ENCODE results near the gene WDFY3. TPM values are rescaled to one million over a fixed set of nuclear protein-coding genes. Genes with fewer than 3 reads are reported as not detected.
"Not testable (repeated sequence)": the region's sequence is repeated elsewhere in the genome, so short reads cannot be mapped to it uniquely, and the experiment has no call there.

The WDFY3 gene
- total and polyA plus RNA-seq, 7 donors: 3.2 to 54.2 (median 38.2) TPM

- DNase-seq (no peak), ATAC-seq (no peak)
- Histone ChIP-seq H3K4me1 (peaks cover 10% of the 10 kb centered on the region), H3K27ac (no peak overlapping the region), H3K27me3 (ENCODE audit: insufficient read depth in 3 of 3, low read length in 2 of 3) (no peaks in the 10 kb centered on the region), H3K9me3 (no peaks in the 10 kb centered on the region), H3K4me3 (no peak overlapping the region), H3K36me3 (ENCODE audit: insufficient read depth in 1 of 2, low read depth in 1 of 2) (peaks cover 11 to 94% of the 10 kb centered on the region in 2 donors)
- WGBS, 3 donors: 93 to 97% (median 94%) methylated on average over 3 of the region's 3 CpGs
- intact Hi-C loops (cut with DNase I): no loop called here
- TF ChIP-seq CTCF (IDR thresholded peaks at IDR 0.05): no peak
Measured at GRCh38 chr4:84684361-84684760, 282.1 kb downstream of the WDFY3 start.

GRCh38 chr4:84683064-84683850, 283.2 kb downstream of the WDFY3 start:
- no peak overlapping the region for H3K4me3 ChIP-seq
- no peaks in the 10 kb centered on the region for H3K27me3 ChIP-seq (ENCODE audit: insufficient read depth in 3 of 3, low read length in 2 of 3)
- H3K36me3 ChIP-seq (ENCODE audit: insufficient read depth in 1 of 2, low read depth in 1 of 2): peaks cover 11 to 94% of the 10 kb centered on the region in 2 donors
- peaks cover 10% of the 10 kb centered on the region for H3K4me1 ChIP-seq
- no peaks in the 10 kb centered on the region for H3K9me3 ChIP-seq
- TF ChIP-seq CTCF (IDR thresholded peaks at IDR 0.05): no peak
- ATAC-seq (no peak), DNase-seq (no peak)
- intact Hi-C loops (cut with DNase I): no loop called here
- 84 to 88% (median 86%) methylated on average over 7 of the region's 7 CpGs for WGBS, 3 donors
- H3K27ac ChIP-seq: no peak overlapping the region

- intact Hi-C loops (cut with DNase I); H3K4me1 ChIP-seq; H3K27ac ChIP-seq; ATAC-seq; H3K4me3 ChIP-seq; DNase-seq; H3K9me3 ChIP-seq; H3K27me3 ChIP-seq (ENCODE audit: insufficient read depth in 3 of 3, low read length in 2 of 3): not testable (repeated sequence)
- 69 to 82% (median 72%) methylated on average over 4 of the region's 4 CpGs for WGBS, 3 donors
- peaks cover 11 to 94% of the 10 kb centered on the region in 2 donors for H3K36me3 ChIP-seq (ENCODE audit: insufficient read depth in 1 of 2, low read depth in 1 of 2)
Measured at GRCh38 chr4:84682661-84683060, 283.8 kb downstream of the WDFY3 start.

- Histone ChIP-seq H3K36me3 (ENCODE audit: insufficient read depth in 1 of 2, low read depth in 1 of 2) (peaks cover 15 to 96% of the 10 kb centered on the region in 2 donors), H3K9me3 (no peaks in the 10 kb centered on the region), H3K27ac (no peak overlapping the region), H3K4me1 (peaks cover 10% of the 10 kb centered on the region), H3K27me3 (ENCODE audit: insufficient read depth in 3 of 3, low read length in 2 of 3) (no peaks in the 10 kb centered on the region), H3K4me3 (no peak overlapping the region)
- intact Hi-C loops (cut with DNase I): no loop called here
- ATAC-seq: peak; percentile 79 to 85 (median 81)
- WGBS, 3 donors: 65 to 77% (median 70%) methylated on average over 2 of the region's 2 CpGs
- no peak for DNase-seq
- TF ChIP-seq CTCF (IDR thresholded peaks at IDR 0.05): no peak
Measured at GRCh38 chr4:84681486-84682274, 284.8 kb downstream of the WDFY3 start.

DNA sequence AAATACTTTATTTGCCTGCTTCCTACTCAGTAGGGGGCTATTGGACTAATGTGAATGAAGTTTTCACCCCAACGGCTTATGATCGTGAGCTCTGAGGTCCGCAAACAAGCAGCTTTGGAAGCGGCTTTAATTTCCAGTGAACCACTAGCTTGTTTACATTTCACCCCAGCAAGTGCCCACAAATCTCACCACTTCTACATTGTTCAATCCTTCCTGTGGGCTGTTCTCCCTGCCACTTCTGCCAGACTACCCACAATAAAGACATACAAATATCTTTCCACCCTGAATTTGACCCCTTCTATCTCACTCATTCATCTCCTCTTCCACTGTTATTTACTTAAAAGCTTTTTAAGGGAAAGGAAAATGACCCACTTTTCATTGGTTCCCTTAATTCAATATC, 285.5 kb downstream of the WDFY3 start:
- intact Hi-C loops (cut with DNase I): no loop called here
- Histone ChIP-seq H3K9me3 (no peaks in the 10 kb centered on the region), H3K27me3 (ENCODE audit: insufficient read depth in 3 of 3, low read length in 2 of 3) (no peaks in the 10 kb centered on the region), H3K36me3 (ENCODE audit: insufficient read depth in 1 of 2, low read depth in 1 of 2) (peaks cover 12 to 96% of the 10 kb centered on the region in 2 donors), H3K4me1 (peaks cover 10% of the 10 kb centered on the region), H3K4me3 (no peak overlapping the region), H3K27ac (no peak overlapping the region)
- WGBS, 3 donors: 94 to 99% (median 96%) methylated on average over 4 of the region's 4 CpGs
- ATAC-seq (no peak), DNase-seq (no peak)
- TF ChIP-seq CTCF (IDR thresholded peaks at IDR 0.05): no peak

All from psoas muscle (tissue), 8 donors.